ENCODE results near the gene DGKG. TPM values are rescaled to one million over a fixed set of nuclear protein-coding genes. Genes with fewer than 3 reads are reported as not detected.

Gene DGKG
- polyA plus RNA-seq, 1 of the 3 experiments (the other 2 are of a cell fraction): 0.12 TPM

GRCh38 chr3:186322761-186323160 lies 39.3 kb downstream of the DGKG start:
- H2AFZ ChIP-seq (ENCODE audit: low read depth): no peak overlapping the region
- 44% methylated on average over 5 of the region's 5 CpGs for WGBS (ENCODE audit: low lambda C conversion rate)
- TF ChIP-seq USF1 (IDR thresholded peaks at IDR 0.05; ENCODE audit: borderline replicate concordance, low read depth): no peak
- peak; percentile 48; the same call in 1 of the 2 replicates for TF ChIP-seq GATA2 (CRISPR knock-in tag; IDR thresholded peaks at IDR 0.05)
- no peak overlapping the region for H3K4me2 ChIP-seq
- H3K79me2 ChIP-seq (ENCODE audit: insufficient read depth): no peaks in the 10 kb centered on the region
- POLR2A ChIA-PET: no interaction called here
- H3K9me3 ChIP-seq: no peaks in the 10 kb centered on the region
- no peaks in the 10 kb centered on the region for H3K36me3 ChIP-seq (replicated peaks in 1 of 2; ENCODE audit: control insufficient read depth in 1 of 2, insufficient read depth in 2 of 2, low read length in 1 of 2)
- H3K4me1 ChIP-seq (ENCODE audit: control insufficient read depth in 1 of 2, insufficient read depth in 2 of 2, low read depth in 1 of 2, low read length in 1 of 2): no peaks in the 10 kb centered on the region; a peak in 1 of 4 replicates
- peak; percentile 35 for DNase-seq
- no peaks in the 10 kb centered on the region for H3K9me2 ChIP-seq
- no peaks in the 10 kb centered on the region; the same call in 1 of the 2 replicates for H3K27me3 ChIP-seq (ENCODE audit: insufficient read depth)
- H3F3A ChIP-seq (replicated peaks; ENCODE audit: insufficient read depth): no peaks in the 10 kb centered on the region
- no peak overlapping the region for H3K4me3 ChIP-seq (ENCODE audit: low read depth in 2 of 2, low read length in 1 of 2)
- CTCF ChIA-PET: interaction anchor here (0.9 kb wide), 1 partner anchor 217 kb away, joined by 4 read pairs; no protein-coding TSS in a partner anchor
- no peak overlapping the region for H3K27ac ChIP-seq (ENCODE audit: low read depth in 2 of 2, low read length in 1 of 2)
- H4K20me1 ChIP-seq (ENCODE audit: insufficient read depth): no peaks in the 10 kb centered on the region
- H3K9ac ChIP-seq: no peak overlapping the region

- H3K79me2 ChIP-seq (ENCODE audit: insufficient read depth): no peaks in the 10 kb centered on the region
- no peaks in the 10 kb centered on the region; the same call in 1 of the 2 replicates for H3K27me3 ChIP-seq (ENCODE audit: insufficient read depth)
- H3K9me2 ChIP-seq: no peaks in the 10 kb centered on the region
- no peaks in the 10 kb centered on the region for H4K20me1 ChIP-seq (ENCODE audit: insufficient read depth)
- H3K4me1 ChIP-seq (ENCODE audit: control insufficient read depth in 1 of 2, insufficient read depth in 2 of 2, low read depth in 1 of 2, low read length in 1 of 2): no peaks in the 10 kb centered on the region; a peak in 1 of 4 replicates
- H3F3A ChIP-seq (replicated peaks; ENCODE audit: insufficient read depth): no peaks in the 10 kb centered on the region
- no peak for TF ChIP-seq GABPA (IDR thresholded peaks at IDR 0.05; ENCODE audit: low read depth)
- no peak for TF ChIP-seq RXRA (IDR thresholded peaks at IDR 0.05; ENCODE audit: borderline replicate concordance, low read depth)
- no peak for TF ChIP-seq SMC3 (IDR thresholded peaks at IDR 0.05; ENCODE audit: low read depth, low read length)
- TF ChIP-seq YY1 (IDR thresholded peaks at IDR 0.05; ENCODE audit: low read depth): no peak
- TF ChIP-seq EP300 (IDR thresholded peaks at IDR 0.05; ENCODE audit: borderline replicate concordance in 1 of 2, low read depth in 1 of 2, low read length in 1 of 2): no peak
- TF ChIP-seq CTCF (IDR thresholded peaks at IDR 0.05): no peak
- no peak for TF ChIP-seq MXI1 (IDR thresholded peaks at IDR 0.05; ENCODE audit: low read depth, low read length)
- TF ChIP-seq USF1 (IDR thresholded peaks at IDR 0.05; ENCODE audit: borderline replicate concordance, low read depth): no peak
- TF ChIP-seq TCF12 (IDR thresholded peaks at IDR 0.05): no peak
- TF ChIP-seq PBX3 (IDR thresholded peaks at IDR 0.05): no peak
- no peak for TF ChIP-seq RCOR1 (IDR thresholded peaks at IDR 0.05; ENCODE audit: low read length)
- TF ChIP-seq USF2 (IDR thresholded peaks at IDR 0.05; ENCODE audit: borderline replicate concordance, low read depth, low read length): no peak
- no peak for TF ChIP-seq IRF3 (IDR thresholded peaks at IDR 0.05; ENCODE audit: low read depth, low read length)
- no peak for TF ChIP-seq MEF2A (IDR thresholded peaks at IDR 0.05; ENCODE audit: borderline replicate concordance, low read depth)
- TF ChIP-seq TAF1 (IDR thresholded peaks at IDR 0.05; ENCODE audit: borderline replicate concordance, low read depth, low read length): no peak
- TF ChIP-seq EZH2phosphoT487 (IDR thresholded peaks at IDR 0.05; ENCODE audit: borderline replicate concordance, low read depth): no peak
- no peak for TF ChIP-seq GATA2 (CRISPR knock-in tag; IDR thresholded peaks at IDR 0.05)
- TF ChIP-seq FOXM1 (IDR thresholded peaks at IDR 0.05; ENCODE audit: low read depth): no peak
- no peak for TF ChIP-seq TEAD4 (IDR thresholded peaks at IDR 0.05; ENCODE audit: borderline replicate concordance, insufficient read depth)
- POLR2A ChIA-PET: no interaction called here
- no peaks in the 10 kb centered on the region for H3K9me3 ChIP-seq
- no peak overlapping the region for H3K4me3 ChIP-seq (ENCODE audit: low read depth in 2 of 2, low read length in 1 of 2)
- CTCF ChIA-PET: interaction anchor here (0.9 kb wide), 1 partner anchor 218 kb away, joined by 4 read pairs; no protein-coding TSS in a partner anchor
- WGBS (ENCODE audit: low lambda C conversion rate): 38% methylated on average over 3 of the region's 3 CpGs
- H3K27ac ChIP-seq (ENCODE audit: low read depth in 2 of 2, low read length in 1 of 2): no peak overlapping the region
- no peak for DNase-seq
- no peak overlapping the region for H2AFZ ChIP-seq (ENCODE audit: low read depth)
- no peak overlapping the region for H3K9ac ChIP-seq
- H3K36me3 ChIP-seq (replicated peaks in 1 of 2; ENCODE audit: control insufficient read depth in 1 of 2, insufficient read depth in 2 of 2, low read length in 1 of 2): no peaks in the 10 kb centered on the region
- H3K4me2 ChIP-seq: no peak overlapping the region
Measured at GRCh38 chr3:186321746-186322145, 40.3 kb downstream of the DGKG start.
